Neural cell (in vitro differentiated cells): Measurements from ENCODE around the gene NEURL2. TPM values are rescaled to one million over a fixed set of nuclear protein-coding genes. Genes with fewer than 3 reads are reported as not detected.

Source experiments
- H2AFZ ChIP-seq: fragments of 200-600, 300-800 bp; sonication (generic), shearing (Covaris generic); 2 replicates; pipeline ENCODE4 v1.6.0; 2014; ENCODE audit warnings: low read depth, mild to moderate bottlenecking, antibody characterized with exemption, low read length, moderate library complexity
- H3F3A ChIP-seq: fragments of 200-600 bp; shearing (Covaris generic); 2 replicates; pipeline ENCODE4 v1.6.1; 2016; ENCODE audit warnings: mild to moderate bottlenecking, moderate library complexity, mixed read lengths, antibody characterized with exemption, low read length; ENCODE audit not compliant: insufficient read depth, poor library complexity, severe bottlenecking
- H3K27ac ChIP-seq: fragments of 200-600, 300-800 bp; sonication (generic), shearing (Covaris generic); 2 replicates; pipeline ENCODE4 v1.5.1; 2014; ENCODE audit warnings: mild to moderate bottlenecking, low read length, moderate library complexity
- H3K27me3 ChIP-seq: fragments of 300-800, 200-600 bp; sonication (generic), shearing (Covaris generic); 2 replicates; pipeline ENCODE4 v1.6.0; 2014; ENCODE audit warnings: mild to moderate bottlenecking, low read depth, low read length, moderate library complexity; ENCODE audit not compliant: insufficient read depth
- H3K36me3 ChIP-seq: fragments of 300-800, 200-600 bp; sonication (generic), shearing (Covaris generic); 2 replicates; pipeline ENCODE4 v1.5.1; 2014; ENCODE audit warnings: mild to moderate bottlenecking, antibody characterized with exemption, low read length, moderate library complexity; ENCODE audit not compliant: insufficient read depth
- H3K4me2 ChIP-seq: fragments of 300-800, 200-600 bp; sonication (generic), shearing (Covaris generic); 2 replicates; pipeline ENCODE4 v1.6.0; 2014; ENCODE audit warnings: mild to moderate bottlenecking, low read length
- H3K4me3 ChIP-seq: fragments of 300-800, 200-600 bp; sonication (generic), shearing (Covaris generic); 2 replicates; pipeline ENCODE4 v1.5.1; 2014; ENCODE audit warnings: mild to moderate bottlenecking, low read length, moderate library complexity
- H3K79me2 ChIP-seq: fragments of 200-600 bp; shearing (Covaris generic); replicated peaks from 2 replicates; pipeline ENCODE4 v1.6.0; 2014; ENCODE audit warnings: mild to moderate bottlenecking, low read length, moderate library complexity; ENCODE audit not compliant: insufficient read depth
- H3K9ac ChIP-seq: fragments of 300-800, 200-600 bp; sonication (generic), shearing (Covaris generic); 2 replicates; pipeline ENCODE4 v1.6.1; 2016; ENCODE audit warnings: mild to moderate bottlenecking, low read length, mixed read lengths
- H3K9me2 ChIP-seq: fragments of 200-600 bp; shearing (Covaris generic); 2 replicates; pipeline ENCODE4 v1.6.1; 2016; ENCODE audit warnings: mild to moderate bottlenecking, low read length, mixed read lengths; ENCODE audit not compliant: insufficient read depth
- H3K9me3 ChIP-seq: fragments of 200-600, 300-800 bp; sonication (generic), shearing (Covaris generic); 2 replicates; pipeline ENCODE4 v1.6.1; 2016; ENCODE audit warnings: mild to moderate bottlenecking, mixed run types, low read length, moderate library complexity, mixed read lengths
- H4K20me1 ChIP-seq: fragments of 200-600 bp; shearing (Covaris generic); 2 replicates; pipeline ENCODE4 v1.6.1; 2016; ENCODE audit warnings: mild to moderate bottlenecking, mixed run types; ENCODE audit not compliant: insufficient read depth
- CTCF ChIP-seq: fragments of 450-650 bp; IDR thresholded peaks from 2 replicates; pipeline ENCODE4 v1.5.1; 2014; ENCODE audit warnings: antibody characterized with exemption, mild to moderate bottlenecking, moderate library complexity; ENCODE audit not compliant: poor library complexity, severe bottlenecking
- EP300 ChIP-seq: fragments of 450-650 bp; conservative IDR thresholded peaks from 2 replicates; pipeline ENCODE4 v1.6.1; 2014; ENCODE audit warnings: antibody characterized with exemption, mild to moderate bottlenecking, moderate library complexity; ENCODE audit not compliant: poor library complexity, severe bottlenecking
- EZH2 ChIP-seq: fragments of 200-600, 300-800 bp; shearing (Covaris generic), sonication (generic); IDR thresholded peaks from 2 replicates; pipeline ENCODE4 v1.6.1; 2014; ENCODE audit warnings: antibody characterized with exemption, low read length, borderline replicate concordance, mild to moderate bottlenecking; ENCODE audit not compliant: insufficient read depth, poor library complexity, severe bottlenecking
- MXI1 ChIP-seq: fragments of 450-650 bp; conservative IDR thresholded peaks from 2 replicates; pipeline ENCODE4 v1.6.1; 2014; ENCODE audit warnings: antibody characterized with exemption, mild to moderate bottlenecking; ENCODE audit not compliant: poor library complexity, severe bottlenecking
- POLR2AphosphoS5 ChIP-seq: IDR thresholded peaks from 2 replicates; pipeline ENCODE4 v1.6.1; 2012
- RAD21 ChIP-seq: fragments of 450-650 bp; conservative IDR thresholded peaks from 2 replicates; pipeline ENCODE4 v1.6.1; 2014; ENCODE audit warnings: antibody characterized with exemption, mild to moderate bottlenecking, moderate library complexity
- SMC3 ChIP-seq: fragments of 450-650 bp; conservative IDR thresholded peaks from 2 replicates; pipeline ENCODE4 v1.6.1; 2014; ENCODE audit warnings: antibody characterized with exemption, mild to moderate bottlenecking, moderate library complexity; ENCODE audit not compliant: poor library complexity
- TAF1 ChIP-seq: IDR thresholded peaks from 2 replicates; pipeline ENCODE4 v1.6.1; 2012; ENCODE audit warnings: low read depth
- polyA plus RNA-seq: library from polyadenylated mRNA; depleted of rRNA; stranded (reverse); fragments of >200 nt; gene quantifications from 2 replicates; pipeline ENCODE4 v1.2.3, GENCODE V29; 2014
- TF ChIP-seq, protein P1 (sequence below): IDR thresholded peaks from 2 replicates; pipeline ENCODE4 v1.6.1; 2012; ENCODE audit warnings: borderline replicate concordance

The NEURL2 gene
- polyA plus RNA-seq, 1 donor from 2014 or later, result 5.0 TPM

- H3F3A ChIP-seq, result no peaks in the 10 kb centered on the region
- no peaks in the 10 kb centered on the region for H3K27me3 ChIP-seq
- no peak overlapping the region for H3K9ac ChIP-seq
- H3K79me2 ChIP-seq, result no peaks in the 10 kb centered on the region
- TF ChIP-seq, protein P1, sequence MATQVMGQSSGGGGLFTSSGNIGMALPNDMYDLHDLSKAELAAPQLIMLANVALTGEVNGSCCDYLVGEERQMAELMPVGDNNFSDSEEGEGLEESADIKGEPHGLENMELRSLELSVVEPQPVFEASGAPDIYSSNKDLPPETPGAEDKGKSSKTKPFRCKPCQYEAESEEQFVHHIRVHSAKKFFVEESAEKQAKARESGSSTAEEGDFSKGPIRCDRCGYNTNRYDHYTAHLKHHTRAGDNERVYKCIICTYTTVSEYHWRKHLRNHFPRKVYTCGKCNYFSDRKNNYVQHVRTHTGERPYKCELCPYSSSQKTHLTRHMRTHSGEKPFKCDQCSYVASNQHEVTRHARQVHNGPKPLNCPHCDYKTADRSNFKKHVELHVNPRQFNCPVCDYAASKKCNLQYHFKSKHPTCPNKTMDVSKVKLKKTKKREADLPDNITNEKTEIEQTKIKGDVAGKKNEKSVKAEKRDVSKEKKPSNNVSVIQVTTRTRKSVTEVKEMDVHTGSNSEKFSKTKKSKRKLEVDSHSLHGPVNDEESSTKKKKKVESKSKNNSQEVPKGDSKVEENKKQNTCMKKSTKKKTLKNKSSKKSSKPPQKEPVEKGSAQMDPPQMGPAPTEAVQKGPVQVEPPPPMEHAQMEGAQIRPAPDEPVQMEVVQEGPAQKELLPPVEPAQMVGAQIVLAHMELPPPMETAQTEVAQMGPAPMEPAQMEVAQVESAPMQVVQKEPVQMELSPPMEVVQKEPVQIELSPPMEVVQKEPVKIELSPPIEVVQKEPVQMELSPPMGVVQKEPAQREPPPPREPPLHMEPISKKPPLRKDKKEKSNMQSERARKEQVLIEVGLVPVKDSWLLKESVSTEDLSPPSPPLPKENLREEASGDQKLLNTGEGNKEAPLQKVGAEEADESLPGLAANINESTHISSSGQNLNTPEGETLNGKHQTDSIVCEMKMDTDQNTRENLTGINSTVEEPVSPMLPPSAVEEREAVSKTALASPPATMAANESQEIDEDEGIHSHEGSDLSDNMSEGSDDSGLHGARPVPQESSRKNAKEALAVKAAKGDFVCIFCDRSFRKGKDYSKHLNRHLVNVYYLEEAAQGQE, result no peak
- no peak for TF ChIP-seq EP300
- H3K36me3 ChIP-seq, result no peaks in the 10 kb centered on the region
- H4K20me1 ChIP-seq, result no peaks in the 10 kb centered on the region
- no peaks in the 10 kb centered on the region for H3K9me3 ChIP-seq
- H3K4me2 ChIP-seq, result no peak overlapping the region
- H3K27ac ChIP-seq, result no peak overlapping the region
- no peak overlapping the region for H3K4me3 ChIP-seq
- no peak overlapping the region for H2AFZ ChIP-seq
- no peaks in the 10 kb centered on the region for H3K9me2 ChIP-seq
These were observed 28.8 kb upstream of the NEURL2 start for GRCh38 chr20:45919542-45920399.

- Histone ChIP-seq H3K9ac (no peak overlapping the region), H3K4me2 (no peak overlapping the region), H3K27me3 (no peaks in the 10 kb centered on the region), H3F3A (no peaks in the 10 kb centered on the region), H2AFZ (no peak overlapping the region), H3K79me2 (no peaks in the 10 kb centered on the region), H3K9me3 (no peaks in the 10 kb centered on the region), H3K4me3 (no peak overlapping the region), H3K9me2 (no peaks in the 10 kb centered on the region), H3K27ac (no peak overlapping the region), H4K20me1 (no peaks in the 10 kb centered on the region), H3K36me3 (no peaks in the 10 kb centered on the region)
- TF ChIP-seq RAD21 (no peak), POLR2AphosphoS5 (no peak), MXI1 (no peak), TAF1 (no peak), SMC3 (no peak), EP300 (no peak), EZH2 (no peak), CTCF (no peak)
- TF ChIP-seq, protein P1, result no peak
These were observed 27.9 kb upstream of the NEURL2 start for GRCh38 chr20:45918779-45919537.
